Central memory CD8-positive, alpha-beta T cell (primary cell): ENCODE measurements around the gene PRPF6.

Experiments used
- ATAC-seq: fragments of 150-1000 bp; cut with Tn5 transposase; replicated peaks from 2 replicates; pipeline ENCODE4 v1.10.0; 2022; ENCODE audit warnings: mild to moderate bottlenecking, moderate FRiP score, moderate number of reproducible peaks; ENCODE audit not compliant: poor library complexity, severe bottlenecking; ENCODE audit errors: extremely low read depth
- DNase-seq, 2 donors: peaks; one replicate each; pipeline ENCODE4 v3.0.0; 2021; ENCODE audit warnings: low spot score in 2 of 2
- H3K27ac Mint-ChIP-seq: one replicate; pipeline ENCODE4 v1.8.0; 2022; ENCODE audit warnings: low read depth, mild to moderate bottlenecking, moderate library complexity, mixed read lengths
- H3K27me3 Mint-ChIP-seq: one replicate; pipeline ENCODE4 v1.8.0; 2022; ENCODE audit warnings: mixed read lengths
- H3K36me3 Mint-ChIP-seq: one replicate; pipeline ENCODE4 v1.8.0; 2022; ENCODE audit warnings: mild to moderate bottlenecking, moderate library complexity, mixed read lengths; ENCODE audit not compliant: insufficient read depth
- H3K4me1 Mint-ChIP-seq: one replicate; pipeline ENCODE4 v1.8.0; 2022; ENCODE audit warnings: mixed read lengths
- H3K4me3 Mint-ChIP-seq: one replicate; pipeline ENCODE4 v1.8.0; 2022; ENCODE audit warnings: mild to moderate bottlenecking, moderate library complexity, mixed read lengths
- H3K9me3 Mint-ChIP-seq: one replicate; pipeline ENCODE4 v1.8.0; 2022; ENCODE audit warnings: mixed read lengths

Gene PRPF6

DNA sequence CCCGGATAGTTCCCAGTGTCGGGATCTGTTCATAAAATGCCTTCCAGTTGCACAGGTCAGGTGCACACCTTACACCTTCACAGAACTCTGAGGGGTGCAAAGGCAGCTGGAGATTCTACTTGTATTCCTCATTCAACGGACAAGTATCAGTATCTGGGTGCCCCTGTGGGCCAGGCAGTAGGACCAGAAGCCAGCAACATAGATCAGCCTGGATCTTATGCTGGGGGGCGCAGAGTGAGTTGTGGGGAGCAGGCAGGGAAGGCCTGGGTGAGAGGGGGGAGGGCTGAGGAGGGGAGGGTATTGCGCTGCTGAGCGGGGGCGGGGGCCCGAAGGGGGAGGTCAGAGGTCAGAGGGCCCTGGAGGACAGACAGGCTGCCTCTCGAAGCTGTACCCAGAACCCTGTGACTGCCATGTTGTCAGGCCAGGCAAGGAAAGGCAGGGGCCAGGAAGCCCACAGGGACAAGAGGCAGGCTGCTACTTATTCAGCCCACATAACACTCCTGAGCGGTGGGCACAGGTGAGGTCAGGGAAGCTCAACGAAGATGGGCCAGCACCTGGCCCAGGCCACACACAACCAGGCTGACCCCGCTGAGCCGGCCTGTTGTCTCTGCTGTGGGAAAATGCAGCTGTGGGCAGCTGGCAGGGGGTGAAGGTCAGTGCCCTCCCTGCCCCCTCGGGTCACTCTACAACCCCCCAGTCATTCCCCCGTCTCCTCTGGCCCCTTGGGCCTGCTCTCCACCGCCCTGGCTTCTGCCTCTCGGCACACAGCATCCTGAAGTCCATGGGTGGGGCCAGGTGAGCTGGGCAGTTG, 100.1 kb downstream of the PRPF6 start:
- no peaks in the 10 kb centered on the region for H3K9me3 Mint-ChIP-seq
- peaks cover 53% of the 10 kb centered on the region for H3K4me1 Mint-ChIP-seq
- H3K27ac Mint-ChIP-seq: peak overlapping the region; percentile 71
- no peak for ATAC-seq
- DNase-seq: no peak
- peak overlapping the region; percentile 78 for H3K4me3 Mint-ChIP-seq
- H3K27me3 Mint-ChIP-seq: no peaks in the 10 kb centered on the region
- peaks cover 10% of the 10 kb centered on the region for H3K36me3 Mint-ChIP-seq

DNA sequence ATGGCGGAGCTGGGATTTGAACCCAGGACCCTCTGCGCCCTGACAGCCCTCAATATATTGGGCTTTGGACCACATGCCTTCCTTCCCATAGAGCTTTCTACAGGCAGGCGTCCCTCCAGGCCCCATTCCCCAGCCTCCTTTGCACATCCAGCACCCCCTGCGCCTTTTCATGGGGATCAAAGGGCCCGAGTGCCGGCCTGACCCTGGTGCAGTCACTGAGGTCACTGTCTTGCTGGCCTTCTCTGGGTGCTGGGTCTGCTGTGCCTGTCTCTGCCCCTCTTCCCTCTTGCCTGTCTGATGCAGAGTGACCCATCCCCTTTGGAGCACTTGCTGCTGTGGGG, 100.7 kb downstream of the PRPF6 start:
- no peaks in the 10 kb centered on the region for H3K27me3 Mint-ChIP-seq
- ATAC-seq (no peak), DNase-seq (no peak)
- H3K27ac Mint-ChIP-seq: peak overlapping the region; percentile 71
- H3K4me1 Mint-ChIP-seq: peaks cover 53% of the 10 kb centered on the region
- peaks cover 10% of the 10 kb centered on the region for H3K36me3 Mint-ChIP-seq
- H3K9me3 Mint-ChIP-seq: no peaks in the 10 kb centered on the region
- H3K4me3 Mint-ChIP-seq: peak overlapping the region; percentile 78

DNA sequence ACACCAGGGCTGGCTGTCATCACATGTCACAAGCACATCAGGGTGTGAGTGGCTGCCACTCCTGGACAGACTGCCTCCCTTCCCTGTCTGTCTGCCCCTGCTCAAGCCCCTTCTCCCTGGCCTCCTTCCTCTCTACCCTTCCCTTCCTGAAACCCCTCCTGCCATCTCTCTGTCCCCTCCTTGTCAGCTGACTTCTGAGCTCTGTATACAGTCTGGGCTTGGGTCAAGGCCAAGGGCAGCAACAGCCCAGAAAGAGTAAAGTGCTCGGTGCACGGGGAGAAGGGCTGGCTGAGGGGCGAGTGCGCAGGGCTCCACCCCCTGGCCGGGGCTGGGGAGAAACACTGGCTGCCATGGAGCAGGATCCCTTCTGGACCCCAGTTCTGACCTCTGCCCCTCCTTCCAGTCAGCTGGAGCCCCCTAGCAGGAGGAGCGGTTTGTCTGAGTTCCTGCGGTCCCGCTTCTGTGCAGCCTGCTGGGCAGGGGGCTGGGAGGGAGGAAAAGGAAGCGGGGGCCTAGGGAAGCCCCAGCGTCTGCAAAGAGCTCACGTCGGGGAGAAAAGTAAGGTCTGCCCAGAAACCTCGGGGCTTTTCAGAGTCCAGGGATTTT, 101.3 kb downstream of the PRPF6 start:
- Mint-ChIP-seq H3K9me3 (no peaks in the 10 kb centered on the region), H3K4me3 (peak overlapping the region; percentile 78), H3K36me3 (peaks cover 9% of the 10 kb centered on the region), H3K27ac (peak overlapping the region; percentile 71), H3K27me3 (no peaks in the 10 kb centered on the region), H3K4me1 (peaks cover 50% of the 10 kb centered on the region)
- ATAC-seq (no peak), DNase-seq (no peak)
